H1 (cell line): Measurements from ENCODE around the gene AKR1B15. TPM values are rescaled to one million over a fixed set of nuclear protein-coding genes. Genes with fewer than 3 reads are reported as not detected.

Source experiments
- ASH2L ChIP-seq: fragments of 200-600, 300-600 bp; sonication (generic); IDR thresholded peaks from one replicate; pipeline ENCODE4 v1.7.1; 2017; ENCODE audit warnings: low read length
- CHD2 ChIP-seq: IDR thresholded peaks from 2 replicates; pipeline ENCODE4 v1.6.1; 2012; ENCODE audit warnings: low read length, improper control_type of control experiment
- POLR2AphosphoS5 ChIP-seq: IDR thresholded peaks from 2 replicates; pipeline ENCODE4 v1.6.1; 2011; ENCODE audit warnings: low read depth, low read length
- RNF2 ChIP-seq: fragments of 200-900, 300-1000 bp; sonication (generic); IDR thresholded peaks from 2 replicates; pipeline ENCODE4 v1.7.1; 2016; ENCODE audit warnings: borderline replicate concordance, low read depth, mild to moderate bottlenecking, antibody characterized with exemption, low read length; ENCODE audit not compliant: poor library complexity, severe bottlenecking; ENCODE audit errors: missing control alignments
- SIX5 ChIP-seq: IDR thresholded peaks from 2 replicates; pipeline ENCODE4 v1.6.1; 2011; ENCODE audit warnings: mild to moderate bottlenecking, low read depth, low read length
- TAF1 ChIP-seq: IDR thresholded peaks from 2 replicates; pipeline ENCODE4 v1.6.1; 2011; ENCODE audit warnings: mild to moderate bottlenecking, low read depth, low read length
- TBP ChIP-seq: IDR thresholded peaks from 2 replicates; pipeline ENCODE4 v1.6.1; 2011; ENCODE audit warnings: low read depth, low read length, improper control_type of control experiment
- TEAD4 ChIP-seq: IDR thresholded peaks from 2 replicates; pipeline ENCODE4 v1.6.1; 2012; ENCODE audit warnings: low read depth, low read length, inconsistent platforms, mixed read lengths
- USF2 ChIP-seq: IDR thresholded peaks from 2 replicates; pipeline ENCODE4 v1.6.1; 2011; ENCODE audit warnings: low read length, improper control_type of control experiment
- polyA plus RNA-seq, 7 experiments: library from polyadenylated mRNA; depleted of rRNA in 3 of 7; stranded (reverse) in 5 of 7; unstranded in 2 of 7; fragments of >200 nt in 5 of 7; fragments of 200-250 nt in 2 of 7; gene quantifications; 1 replicate in 5 of 7; 2 replicates in 1 of 7; 4 replicates in 1 of 7; pipeline versions ENCODE4 v1.2.1 to v1.2.3, GENCODE V29; 2011 to 2013; ENCODE audit warnings: missing spikeins in 2 of 7, mixed read lengths in 2 of 7
- total RNA-seq: library from RNA; stranded (reverse); fragmentation: NEBNext Ultra II Directional; extraction: Animal tissue kit (Norgen Biotek cat#: 25700); gene quantifications from 2 replicates; pipeline ENCODE4 v1.2.1, GENCODE V29; 2021
- TF ChIP-seq, protein P1 (sequence below): fragments of 300-600 bp; sonication (generic); IDR thresholded peaks from 2 replicates; pipeline ENCODE4 v1.7.1; 2012; ENCODE audit warnings: low read length, moderate library complexity, mild to moderate bottlenecking, inconsistent platforms; ENCODE audit not compliant: insufficient replicate concordance

AKR1B15 gene
- total and polyA plus RNA-seq, 2 of the 8 experiments (the other 6 are each of a cell fraction or from before 2014, with no cell fraction given) = 0.15 to 0.47 TPM

GRCh38 chr7:134547397-134548054, 1.4 kb upstream of the AKR1B15 start (continued):
- TF ChIP-seq USF2 (no peak), SIX5 (peak; percentile 44), CHD2 (no peak), ASH2L (peak; percentile 60), POLR2AphosphoS5 (no peak), TAF1 (peak; percentile 34; the same call in 1 of the 2 replicates), RNF2 (no peak), TEAD4 (no peak), TBP (peak; percentile 33; the same call in 1 of the 2 replicates)
- TF ChIP-seq, protein P1, sequence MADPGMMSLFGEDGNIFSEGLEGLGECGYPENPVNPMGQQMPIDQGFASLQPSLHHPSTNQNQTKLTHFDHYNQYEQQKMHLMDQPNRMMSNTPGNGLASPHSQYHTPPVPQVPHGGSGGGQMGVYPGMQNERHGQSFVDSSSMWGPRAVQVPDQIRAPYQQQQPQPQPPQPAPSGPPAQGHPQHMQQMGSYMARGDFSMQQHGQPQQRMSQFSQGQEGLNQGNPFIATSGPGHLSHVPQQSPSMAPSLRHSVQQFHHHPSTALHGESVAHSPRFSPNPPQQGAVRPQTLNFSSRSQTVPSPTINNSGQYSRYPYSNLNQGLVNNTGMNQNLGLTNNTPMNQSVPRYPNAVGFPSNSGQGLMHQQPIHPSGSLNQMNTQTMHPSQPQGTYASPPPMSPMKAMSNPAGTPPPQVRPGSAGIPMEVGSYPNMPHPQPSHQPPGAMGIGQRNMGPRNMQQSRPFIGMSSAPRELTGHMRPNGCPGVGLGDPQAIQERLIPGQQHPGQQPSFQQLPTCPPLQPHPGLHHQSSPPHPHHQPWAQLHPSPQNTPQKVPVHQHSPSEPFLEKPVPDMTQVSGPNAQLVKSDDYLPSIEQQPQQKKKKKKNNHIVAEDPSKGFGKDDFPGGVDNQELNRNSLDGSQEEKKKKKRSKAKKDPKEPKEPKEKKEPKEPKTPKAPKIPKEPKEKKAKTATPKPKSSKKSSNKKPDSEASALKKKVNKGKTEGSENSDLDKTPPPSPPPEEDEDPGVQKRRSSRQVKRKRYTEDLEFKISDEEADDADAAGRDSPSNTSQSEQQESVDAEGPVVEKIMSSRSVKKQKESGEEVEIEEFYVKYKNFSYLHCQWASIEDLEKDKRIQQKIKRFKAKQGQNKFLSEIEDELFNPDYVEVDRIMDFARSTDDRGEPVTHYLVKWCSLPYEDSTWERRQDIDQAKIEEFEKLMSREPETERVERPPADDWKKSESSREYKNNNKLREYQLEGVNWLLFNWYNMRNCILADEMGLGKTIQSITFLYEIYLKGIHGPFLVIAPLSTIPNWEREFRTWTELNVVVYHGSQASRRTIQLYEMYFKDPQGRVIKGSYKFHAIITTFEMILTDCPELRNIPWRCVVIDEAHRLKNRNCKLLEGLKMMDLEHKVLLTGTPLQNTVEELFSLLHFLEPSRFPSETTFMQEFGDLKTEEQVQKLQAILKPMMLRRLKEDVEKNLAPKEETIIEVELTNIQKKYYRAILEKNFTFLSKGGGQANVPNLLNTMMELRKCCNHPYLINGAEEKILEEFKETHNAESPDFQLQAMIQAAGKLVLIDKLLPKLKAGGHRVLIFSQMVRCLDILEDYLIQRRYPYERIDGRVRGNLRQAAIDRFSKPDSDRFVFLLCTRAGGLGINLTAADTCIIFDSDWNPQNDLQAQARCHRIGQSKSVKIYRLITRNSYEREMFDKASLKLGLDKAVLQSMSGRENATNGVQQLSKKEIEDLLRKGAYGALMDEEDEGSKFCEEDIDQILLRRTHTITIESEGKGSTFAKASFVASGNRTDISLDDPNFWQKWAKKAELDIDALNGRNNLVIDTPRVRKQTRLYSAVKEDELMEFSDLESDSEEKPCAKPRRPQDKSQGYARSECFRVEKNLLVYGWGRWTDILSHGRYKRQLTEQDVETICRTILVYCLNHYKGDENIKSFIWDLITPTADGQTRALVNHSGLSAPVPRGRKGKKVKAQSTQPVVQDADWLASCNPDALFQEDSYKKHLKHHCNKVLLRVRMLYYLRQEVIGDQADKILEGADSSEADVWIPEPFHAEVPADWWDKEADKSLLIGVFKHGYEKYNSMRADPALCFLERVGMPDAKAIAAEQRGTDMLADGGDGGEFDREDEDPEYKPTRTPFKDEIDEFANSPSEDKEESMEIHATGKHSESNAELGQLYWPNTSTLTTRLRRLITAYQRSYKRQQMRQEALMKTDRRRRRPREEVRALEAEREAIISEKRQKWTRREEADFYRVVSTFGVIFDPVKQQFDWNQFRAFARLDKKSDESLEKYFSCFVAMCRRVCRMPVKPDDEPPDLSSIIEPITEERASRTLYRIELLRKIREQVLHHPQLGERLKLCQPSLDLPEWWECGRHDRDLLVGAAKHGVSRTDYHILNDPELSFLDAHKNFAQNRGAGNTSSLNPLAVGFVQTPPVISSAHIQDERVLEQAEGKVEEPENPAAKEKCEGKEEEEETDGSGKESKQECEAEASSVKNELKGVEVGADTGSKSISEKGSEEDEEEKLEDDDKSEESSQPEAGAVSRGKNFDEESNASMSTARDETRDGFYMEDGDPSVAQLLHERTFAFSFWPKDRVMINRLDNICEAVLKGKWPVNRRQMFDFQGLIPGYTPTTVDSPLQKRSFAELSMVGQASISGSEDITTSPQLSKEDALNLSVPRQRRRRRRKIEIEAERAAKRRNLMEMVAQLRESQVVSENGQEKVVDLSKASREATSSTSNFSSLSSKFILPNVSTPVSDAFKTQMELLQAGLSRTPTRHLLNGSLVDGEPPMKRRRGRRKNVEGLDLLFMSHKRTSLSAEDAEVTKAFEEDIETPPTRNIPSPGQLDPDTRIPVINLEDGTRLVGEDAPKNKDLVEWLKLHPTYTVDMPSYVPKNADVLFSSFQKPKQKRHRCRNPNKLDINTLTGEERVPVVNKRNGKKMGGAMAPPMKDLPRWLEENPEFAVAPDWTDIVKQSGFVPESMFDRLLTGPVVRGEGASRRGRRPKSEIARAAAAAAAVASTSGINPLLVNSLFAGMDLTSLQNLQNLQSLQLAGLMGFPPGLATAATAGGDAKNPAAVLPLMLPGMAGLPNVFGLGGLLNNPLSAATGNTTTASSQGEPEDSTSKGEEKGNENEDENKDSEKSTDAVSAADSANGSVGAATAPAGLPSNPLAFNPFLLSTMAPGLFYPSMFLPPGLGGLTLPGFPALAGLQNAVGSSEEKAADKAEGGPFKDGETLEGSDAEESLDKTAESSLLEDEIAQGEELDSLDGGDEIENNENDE = peak; percentile 9
